Memory B cell (primary cell): ENCODE measurements around the gene MANBA.

ENCODE experiments used
- ATAC-seq: fragments of 150-1000 bp; cut with Tn5 transposase; 2 replicates; pipeline ENCODE4 v1.10.0; 2021; ENCODE audit warnings: low read depth, mild to moderate bottlenecking, moderate library complexity
- DNase-seq, 2 donors: peaks; one replicate each; pipeline ENCODE4 v3.0.0; 2022; ENCODE audit warnings: low spot score in 2 of 2
- H3K27ac Mint-ChIP-seq: one replicate; pipeline ENCODE4 v1.8.0; 2022; ENCODE audit warnings: mild to moderate bottlenecking, moderate library complexity, mixed read lengths
- H3K27me3 Mint-ChIP-seq: one replicate; pipeline ENCODE4 v1.8.0; 2022; ENCODE audit warnings: mixed read lengths
- H3K36me3 Mint-ChIP-seq: one replicate; pipeline ENCODE4 v1.8.0; 2022; ENCODE audit warnings: mild to moderate bottlenecking, mixed read lengths
- H3K4me1 Mint-ChIP-seq: one replicate; pipeline ENCODE4 v1.8.0; 2022; ENCODE audit warnings: mixed read lengths
- H3K4me3 Mint-ChIP-seq: one replicate; pipeline ENCODE4 v1.8.0; 2022; ENCODE audit warnings: mild to moderate bottlenecking, moderate library complexity, mixed read lengths
- H3K9me3 Mint-ChIP-seq: one replicate; pipeline ENCODE4 v1.8.0; 2022; ENCODE audit warnings: mixed read lengths

MANBA gene

GRCh38 chr4:102586644-102587021, 174.1 kb downstream of the MANBA start:
- Mint-ChIP-seq H3K4me3 (no peak overlapping the region), H3K27me3 (no peaks in the 10 kb centered on the region), H3K27ac (peak overlapping the region; percentile 10), H3K36me3 (peaks cover 52% of the 10 kb centered on the region), H3K4me1 (peaks cover 13% of the 10 kb centered on the region), H3K9me3 (no peaks in the 10 kb centered on the region)
- ATAC-seq = no peak
- no peak for DNase-seq

- H3K4me3 Mint-ChIP-seq = no peak overlapping the region
- peak overlapping the region; percentile 10 for H3K27ac Mint-ChIP-seq
- H3K27me3 Mint-ChIP-seq = no peaks in the 10 kb centered on the region
- DNase-seq = no peak
- no peak for ATAC-seq
- peaks cover 51% of the 10 kb centered on the region for H3K36me3 Mint-ChIP-seq
- H3K4me1 Mint-ChIP-seq = peaks cover 13% of the 10 kb centered on the region
- H3K9me3 Mint-ChIP-seq = no peaks in the 10 kb centered on the region
These were observed 174.6 kb downstream of the MANBA start for GRCh38 chr4:102586002-102586643.

GRCh38 chr4:102585329-102585728, 175.4 kb downstream of the MANBA start:
- peaks cover 13% of the 10 kb centered on the region for H3K4me1 Mint-ChIP-seq
- no peaks in the 10 kb centered on the region for H3K27me3 Mint-ChIP-seq
- ATAC-seq (no peak), DNase-seq (no peak)
- H3K36me3 Mint-ChIP-seq = peaks cover 45% of the 10 kb centered on the region
- no peak overlapping the region for H3K4me3 Mint-ChIP-seq
- no peaks in the 10 kb centered on the region for H3K9me3 Mint-ChIP-seq
- peak overlapping the region; percentile 10 for H3K27ac Mint-ChIP-seq

GRCh38 chr4:102584091-102584490, 176.7 kb downstream of the MANBA start:
- Mint-ChIP-seq H3K27ac (peak overlapping the region; percentile 45), H3K27me3 (no peaks in the 10 kb centered on the region), H3K36me3 (peaks cover 35% of the 10 kb centered on the region), H3K4me3 (no peak overlapping the region), H3K9me3 (no peaks in the 10 kb centered on the region), H3K4me1 (peaks cover 13% of the 10 kb centered on the region)
- no peak for ATAC-seq
- no peak for DNase-seq
